HL-60 (cell line): ENCODE results near the gene IL25.

Experiments
- DNase-seq, 2 experiments: peaks; one replicate each; pipeline ENCODE4 v3.0.0-alpha.2; 2010 to 2020; ENCODE audit warnings: low read depth in 1 of 2, low spot score in 1 of 2
- H3K27ac ChIP-seq: fragments of 250-450 bp; sonication (Bioruptor Pico); replicated peaks from 2 replicates; pipeline ENCODE4 v1.5.1; 2020; ENCODE audit warnings: mild to moderate bottlenecking, moderate library complexity
- H3K27me3 ChIP-seq: fragments of 250-450 bp; sonication (Bioruptor Pico); 2 replicates; pipeline ENCODE4 v1.5.1; 2021; ENCODE audit warnings: mild to moderate bottlenecking, moderate library complexity; ENCODE audit not compliant: insufficient read depth, poor library complexity, severe bottlenecking
- H3K4me3 ChIP-seq: replicated peaks from 2 replicates; pipeline ENCODE4 v1.5.1; 2011; ENCODE audit warnings: mild to moderate bottlenecking, control low read depth, low read length; ENCODE audit not compliant: insufficient read depth
- GABPA ChIP-seq: IDR thresholded peaks from 2 replicates; pipeline ENCODE4 v1.6.1; 2012; ENCODE audit warnings: low read depth
- POLR2AphosphoS5 ChIP-seq: IDR thresholded peaks from 2 replicates; pipeline ENCODE4 v1.6.1; 2012; ENCODE audit warnings: low read depth
- SPI1 ChIP-seq: IDR thresholded peaks from 2 replicates; pipeline ENCODE4 v1.6.1; 2012; ENCODE audit warnings: low read depth, mild to moderate bottlenecking, borderline replicate concordance
- TF ChIP-seq, protein P1 (sequence below): IDR thresholded peaks from one replicate; pipeline ENCODE4 v1.5.1; 2011; ENCODE audit warnings: low read length, control low read depth, inconsistent platforms; ENCODE audit not compliant: insufficient read depth
- TF ChIP-seq, protein P2 (sequence below): IDR thresholded peaks from 2 replicates; pipeline ENCODE4 v1.6.1; 2012; ENCODE audit warnings: low read depth; ENCODE audit not compliant: insufficient replicate concordance

IL25 gene

DNA sequence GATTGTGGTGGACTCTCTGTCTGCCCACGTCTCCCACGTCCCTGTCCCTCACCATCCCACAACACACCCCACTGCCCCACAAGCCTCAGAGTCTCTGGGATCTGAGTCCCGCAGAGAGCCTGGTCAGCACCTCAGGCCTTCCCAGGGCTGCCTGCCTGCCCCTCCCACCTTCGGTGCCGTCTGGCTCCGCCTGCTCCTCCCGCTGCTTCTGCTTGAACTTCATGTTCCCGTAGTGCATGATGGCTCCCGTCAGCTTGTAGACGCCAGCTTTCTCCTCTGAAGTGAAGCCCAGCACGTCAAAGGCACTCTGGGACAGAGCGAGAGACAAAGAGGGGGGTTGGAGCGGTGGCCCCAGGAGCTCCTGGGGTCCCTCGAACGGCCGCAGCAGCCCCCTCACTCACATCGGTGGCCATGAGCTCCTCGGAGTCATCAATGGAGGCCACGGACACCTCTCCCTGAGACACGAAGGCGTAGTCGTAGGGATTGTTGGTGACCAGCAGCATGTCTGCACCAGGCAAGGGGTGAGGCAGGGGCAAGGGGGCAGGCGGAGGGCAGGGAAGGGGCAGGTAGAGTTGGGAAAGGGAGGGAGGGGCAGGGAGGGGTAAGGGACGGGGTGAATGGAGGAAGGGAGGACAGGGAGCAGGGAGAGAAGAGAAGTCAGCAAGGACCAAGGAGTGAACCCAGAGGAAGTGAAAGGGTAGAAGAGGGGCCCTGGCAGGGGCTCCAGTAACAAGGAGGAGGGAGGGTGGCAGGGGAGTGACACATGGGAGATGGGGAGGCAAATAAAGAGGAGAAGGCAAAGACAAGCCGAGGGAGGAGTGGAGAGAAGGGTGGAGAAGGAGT, 29.9 kb downstream of the IL25 start:
- DNase-seq = no peak
- TF ChIP-seq POLR2AphosphoS5 (no peak), SPI1 (no peak), GABPA (no peak)
- TF ChIP-seq, protein P1, sequence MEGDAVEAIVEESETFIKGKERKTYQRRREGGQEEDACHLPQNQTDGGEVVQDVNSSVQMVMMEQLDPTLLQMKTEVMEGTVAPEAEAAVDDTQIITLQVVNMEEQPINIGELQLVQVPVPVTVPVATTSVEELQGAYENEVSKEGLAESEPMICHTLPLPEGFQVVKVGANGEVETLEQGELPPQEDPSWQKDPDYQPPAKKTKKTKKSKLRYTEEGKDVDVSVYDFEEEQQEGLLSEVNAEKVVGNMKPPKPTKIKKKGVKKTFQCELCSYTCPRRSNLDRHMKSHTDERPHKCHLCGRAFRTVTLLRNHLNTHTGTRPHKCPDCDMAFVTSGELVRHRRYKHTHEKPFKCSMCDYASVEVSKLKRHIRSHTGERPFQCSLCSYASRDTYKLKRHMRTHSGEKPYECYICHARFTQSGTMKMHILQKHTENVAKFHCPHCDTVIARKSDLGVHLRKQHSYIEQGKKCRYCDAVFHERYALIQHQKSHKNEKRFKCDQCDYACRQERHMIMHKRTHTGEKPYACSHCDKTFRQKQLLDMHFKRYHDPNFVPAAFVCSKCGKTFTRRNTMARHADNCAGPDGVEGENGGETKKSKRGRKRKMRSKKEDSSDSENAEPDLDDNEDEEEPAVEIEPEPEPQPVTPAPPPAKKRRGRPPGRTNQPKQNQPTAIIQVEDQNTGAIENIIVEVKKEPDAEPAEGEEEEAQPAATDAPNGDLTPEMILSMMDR = no peak
- TF ChIP-seq, protein P2, sequence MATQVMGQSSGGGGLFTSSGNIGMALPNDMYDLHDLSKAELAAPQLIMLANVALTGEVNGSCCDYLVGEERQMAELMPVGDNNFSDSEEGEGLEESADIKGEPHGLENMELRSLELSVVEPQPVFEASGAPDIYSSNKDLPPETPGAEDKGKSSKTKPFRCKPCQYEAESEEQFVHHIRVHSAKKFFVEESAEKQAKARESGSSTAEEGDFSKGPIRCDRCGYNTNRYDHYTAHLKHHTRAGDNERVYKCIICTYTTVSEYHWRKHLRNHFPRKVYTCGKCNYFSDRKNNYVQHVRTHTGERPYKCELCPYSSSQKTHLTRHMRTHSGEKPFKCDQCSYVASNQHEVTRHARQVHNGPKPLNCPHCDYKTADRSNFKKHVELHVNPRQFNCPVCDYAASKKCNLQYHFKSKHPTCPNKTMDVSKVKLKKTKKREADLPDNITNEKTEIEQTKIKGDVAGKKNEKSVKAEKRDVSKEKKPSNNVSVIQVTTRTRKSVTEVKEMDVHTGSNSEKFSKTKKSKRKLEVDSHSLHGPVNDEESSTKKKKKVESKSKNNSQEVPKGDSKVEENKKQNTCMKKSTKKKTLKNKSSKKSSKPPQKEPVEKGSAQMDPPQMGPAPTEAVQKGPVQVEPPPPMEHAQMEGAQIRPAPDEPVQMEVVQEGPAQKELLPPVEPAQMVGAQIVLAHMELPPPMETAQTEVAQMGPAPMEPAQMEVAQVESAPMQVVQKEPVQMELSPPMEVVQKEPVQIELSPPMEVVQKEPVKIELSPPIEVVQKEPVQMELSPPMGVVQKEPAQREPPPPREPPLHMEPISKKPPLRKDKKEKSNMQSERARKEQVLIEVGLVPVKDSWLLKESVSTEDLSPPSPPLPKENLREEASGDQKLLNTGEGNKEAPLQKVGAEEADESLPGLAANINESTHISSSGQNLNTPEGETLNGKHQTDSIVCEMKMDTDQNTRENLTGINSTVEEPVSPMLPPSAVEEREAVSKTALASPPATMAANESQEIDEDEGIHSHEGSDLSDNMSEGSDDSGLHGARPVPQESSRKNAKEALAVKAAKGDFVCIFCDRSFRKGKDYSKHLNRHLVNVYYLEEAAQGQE = no peak
- no peak overlapping the region for H3K4me3 ChIP-seq
- H3K27me3 ChIP-seq = no peaks in the 10 kb centered on the region
- H3K27ac ChIP-seq = no peak overlapping the region

DNA sequence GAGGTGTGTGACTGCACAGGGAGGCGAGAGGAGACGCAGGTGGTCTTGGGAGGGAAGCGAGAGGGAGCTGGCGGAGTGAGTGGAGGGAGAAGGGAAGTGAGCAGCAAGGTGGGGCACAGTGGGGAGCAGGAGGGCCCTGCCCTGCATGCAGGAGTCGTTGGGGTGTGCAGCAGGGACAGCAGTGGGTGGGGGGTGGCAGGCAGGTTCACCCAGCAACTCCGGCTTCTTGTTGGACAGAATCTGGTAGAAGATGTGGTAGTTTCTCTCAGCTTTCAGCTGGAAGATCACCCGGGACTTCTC, 30.5 kb downstream of the IL25 start:
- Histone ChIP-seq H3K4me3 (no peak overlapping the region), H3K27ac (no peak overlapping the region), H3K27me3 (no peaks in the 10 kb centered on the region)
- no peak for TF ChIP-seq SPI1
- TF ChIP-seq, protein P2 = no peak
- TF ChIP-seq POLR2AphosphoS5 = no peak
- TF ChIP-seq, protein P1 = no peak
- DNase-seq = no peak

DNA sequence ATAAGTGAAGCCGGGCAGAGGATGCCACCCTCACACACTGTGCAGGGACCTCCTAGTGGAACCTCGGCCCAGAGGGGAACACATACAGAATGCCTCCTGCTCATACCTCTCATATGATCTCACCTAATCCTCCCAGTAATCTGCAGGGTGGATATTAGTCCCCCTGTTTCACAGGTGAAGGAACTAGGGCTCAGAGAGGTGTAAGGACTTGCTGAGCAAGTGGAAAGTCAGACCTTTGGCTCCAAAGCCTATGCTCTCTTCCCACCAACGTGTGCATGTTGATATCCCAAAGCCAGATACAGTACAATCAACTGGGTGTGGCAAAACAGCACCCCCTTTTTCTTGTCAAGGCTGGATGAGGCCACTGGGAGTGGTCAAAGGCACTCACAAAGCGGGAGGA, 31.3 kb downstream of the IL25 start:
- Histone ChIP-seq H3K27ac (no peak overlapping the region), H3K27me3 (no peaks in the 10 kb centered on the region), H3K4me3 (no peak overlapping the region)
- TF ChIP-seq, protein P1 = no peak
- TF ChIP-seq POLR2AphosphoS5 (no peak), SPI1 (no peak), GABPA (no peak)
- TF ChIP-seq, protein P2 = no peak
- no peak for DNase-seq
